ENCODE data around the gene UBE2L6.

Gene UBE2L6

DNA sequence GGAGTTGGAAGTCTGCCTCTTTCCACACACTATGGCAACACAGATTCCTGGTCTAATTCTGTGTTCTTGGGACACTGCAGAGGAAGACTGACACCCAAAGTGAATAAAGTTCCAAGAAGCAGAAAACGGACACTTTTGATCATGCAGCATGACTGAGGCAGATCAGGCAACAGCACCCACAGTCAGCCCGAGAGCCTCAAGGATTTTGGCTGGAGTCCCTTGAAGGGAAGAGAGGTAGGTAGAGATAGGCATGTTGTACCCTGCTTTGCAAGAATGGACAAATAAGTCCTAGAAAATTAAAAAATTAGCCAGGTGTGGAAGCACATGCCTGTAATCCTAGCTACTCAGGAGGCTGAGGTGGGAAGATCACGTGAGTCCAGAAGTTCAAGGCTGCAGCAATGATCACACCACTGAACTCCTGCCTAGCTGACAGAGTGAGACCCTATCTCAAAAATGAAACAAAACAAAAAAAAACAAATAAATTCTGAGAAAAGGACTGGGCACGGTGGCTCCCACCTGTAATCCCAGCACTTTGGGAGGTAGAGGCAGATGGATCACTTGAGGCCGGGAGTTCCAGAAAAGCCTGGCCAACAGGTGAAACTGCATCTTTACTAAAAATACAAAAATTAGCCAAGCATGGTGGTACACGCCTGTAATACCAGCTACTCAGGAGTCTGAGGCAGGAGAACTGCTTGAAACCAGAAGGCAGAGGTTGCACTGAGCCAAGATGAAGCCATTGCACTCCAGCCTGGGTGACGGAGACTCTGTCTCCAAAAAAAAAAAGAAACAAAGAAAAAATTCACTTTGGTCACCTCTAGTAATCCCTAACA is 58.9 kb downstream of the UBE2L6 start:
- ChIA-PET POLR2A (no interaction called here), CTCF (interaction anchor here (0.6 to 1.5 kb wide), 2 partner anchors 15 to 23 kb away, joined by 4 to 8 read pairs; no protein-coding TSS in a partner anchor)
- Histone ChIP-seq H3K9me3 (ENCODE audit: control insufficient read depth, insufficient read depth, low read depth, low read length) (no peaks in the 10 kb centered on the region), H3K4me1 (ENCODE audit: control insufficient read depth, insufficient read depth, low read length) (no peaks in the 10 kb centered on the region), H3K4me3 (ENCODE audit: low read depth, low read length) (no peak overlapping the region), H3K27ac (ENCODE audit: extremely low read depth, low read depth, low read length) (no peak overlapping the region), H3K36me3 (ENCODE audit: control insufficient read depth in 2 of 2, insufficient read depth in 1 of 2, low read length in 2 of 2) (no peaks in the 10 kb centered on the region)
- TF ChIP-seq ZNF426 (tag by site-specific recombination; IDR thresholded peaks at IDR 0.05) (no peak), ZNF24 (tag by site-specific recombination; IDR thresholded peaks at IDR 0.05) (no peak), ZNF792 (tag by site-specific recombination; IDR thresholded peaks at IDR 0.05) (no peak), ZNF157 (tag by site-specific recombination; IDR thresholded peaks at IDR 0.05) (no peak), REPIN1 (tag by site-specific recombination; IDR thresholded peaks at IDR 0.05; ENCODE audit: low read depth) (no peak), ZFP37 (tag by site-specific recombination; IDR thresholded peaks at IDR 0.05) (no peak), WT1 (tag by site-specific recombination; IDR thresholded peaks at IDR 0.05) (no peak), BCL11B (tag by site-specific recombination; IDR thresholded peaks at IDR 0.05; ENCODE audit: low read depth) (no peak), ZNF416 (tag by site-specific recombination; IDR thresholded peaks at IDR 0.05) (no peak), ZNF16 (tag by site-specific recombination; IDR thresholded peaks at IDR 0.05; ENCODE audit: low read depth) (no peak), ZFP69B (tag by site-specific recombination; IDR thresholded peaks at IDR 0.05) (no peak), GLI2 (tag by site-specific recombination; IDR thresholded peaks at IDR 0.05; ENCODE audit: borderline replicate concordance, low read depth) (no peak), ZNF501 (tag by site-specific recombination; IDR thresholded peaks at IDR 0.05) (no peak), ZIC2 (tag by site-specific recombination; IDR thresholded peaks at IDR 0.05) (no peak)
- TF ChIP-seq, protein P1, sequence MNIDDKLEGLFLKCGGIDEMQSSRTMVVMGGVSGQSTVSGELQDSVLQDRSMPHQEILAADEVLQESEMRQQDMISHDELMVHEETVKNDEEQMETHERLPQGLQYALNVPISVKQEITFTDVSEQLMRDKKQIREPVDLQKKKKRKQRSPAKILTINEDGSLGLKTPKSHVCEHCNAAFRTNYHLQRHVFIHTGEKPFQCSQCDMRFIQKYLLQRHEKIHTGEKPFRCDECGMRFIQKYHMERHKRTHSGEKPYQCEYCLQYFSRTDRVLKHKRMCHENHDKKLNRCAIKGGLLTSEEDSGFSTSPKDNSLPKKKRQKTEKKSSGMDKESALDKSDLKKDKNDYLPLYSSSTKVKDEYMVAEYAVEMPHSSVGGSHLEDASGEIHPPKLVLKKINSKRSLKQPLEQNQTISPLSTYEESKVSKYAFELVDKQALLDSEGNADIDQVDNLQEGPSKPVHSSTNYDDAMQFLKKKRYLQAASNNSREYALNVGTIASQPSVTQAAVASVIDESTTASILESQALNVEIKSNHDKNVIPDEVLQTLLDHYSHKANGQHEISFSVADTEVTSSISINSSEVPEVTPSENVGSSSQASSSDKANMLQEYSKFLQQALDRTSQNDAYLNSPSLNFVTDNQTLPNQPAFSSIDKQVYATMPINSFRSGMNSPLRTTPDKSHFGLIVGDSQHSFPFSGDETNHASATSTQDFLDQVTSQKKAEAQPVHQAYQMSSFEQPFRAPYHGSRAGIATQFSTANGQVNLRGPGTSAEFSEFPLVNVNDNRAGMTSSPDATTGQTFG (tag by site-specific recombination; IDR thresholded peaks at IDR 0.05; ENCODE audit: borderline replicate concordance) = no peak

DNA sequence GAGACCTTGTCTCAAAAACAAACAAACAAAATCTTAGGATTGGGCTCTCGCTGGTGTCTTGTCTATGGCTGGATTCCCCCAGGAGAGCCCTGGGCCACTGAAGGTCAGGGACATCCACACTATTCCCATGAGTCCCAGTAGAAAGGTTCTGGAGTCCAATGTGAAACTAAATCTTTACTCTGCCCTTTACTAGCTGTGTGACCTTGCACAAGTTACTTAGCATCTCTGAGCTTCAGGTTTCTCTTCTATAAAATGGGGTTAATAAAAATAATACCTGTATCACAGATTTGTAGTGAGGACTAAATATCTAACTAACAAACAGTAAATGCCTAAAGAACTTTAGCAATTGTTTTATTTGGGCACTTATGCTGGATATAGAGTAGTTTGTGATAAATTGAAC is 61.0 kb downstream of the UBE2L6 start:
- CTCF ChIA-PET = interaction anchor here (3.1 to 4.4 kb wide), 2 partner anchors 13 to 21 kb away, joined by 16 to 31 read pairs; no protein-coding TSS in a partner anchor
- TF ChIP-seq ZNF138 (tag by site-specific recombination; IDR thresholded peaks at IDR 0.05; ENCODE audit: borderline replicate concordance) (no peak), ZNF416 (tag by site-specific recombination; IDR thresholded peaks at IDR 0.05) (no peak)
- POLR2A ChIA-PET = no interaction called here
- Histone ChIP-seq H3K27ac (ENCODE audit: extremely low read depth, low read depth, low read length) (no peak overlapping the region), H3K9me3 (ENCODE audit: control insufficient read depth, insufficient read depth, low read depth, low read length) (no peaks in the 10 kb centered on the region), H3K4me3 (ENCODE audit: low read depth, low read length) (no peak overlapping the region), H3K4me1 (ENCODE audit: control insufficient read depth, insufficient read depth, low read length) (no peaks in the 10 kb centered on the region), H3K36me3 (ENCODE audit: control insufficient read depth in 2 of 2, insufficient read depth in 1 of 2, low read length in 2 of 2) (no peaks in the 10 kb centered on the region)

DNA sequence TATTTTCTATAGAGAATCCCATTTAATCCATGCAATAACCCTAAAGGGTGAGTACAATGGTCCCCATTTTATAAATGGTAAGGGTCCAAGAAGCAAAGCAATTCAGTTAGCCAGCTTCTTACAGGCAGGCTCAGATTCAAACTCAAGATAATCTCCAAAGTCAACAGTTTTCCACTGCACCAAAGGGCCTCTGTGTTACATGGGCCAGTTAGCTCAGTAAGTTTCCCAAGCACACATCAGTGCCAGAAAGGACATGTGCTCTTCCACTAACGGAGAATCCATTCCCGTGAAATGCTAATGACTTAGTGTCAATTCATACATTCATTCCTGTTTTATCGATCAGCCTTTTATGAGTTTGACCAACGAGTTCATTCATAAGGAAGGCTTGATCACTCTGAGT is 63.0 kb downstream of the UBE2L6 start:
- Histone ChIP-seq H3K4me3 (ENCODE audit: low read depth, low read length) (no peak overlapping the region), H3K27ac (ENCODE audit: extremely low read depth, low read depth, low read length) (no peak overlapping the region), H3K9me3 (ENCODE audit: control insufficient read depth, insufficient read depth, low read depth, low read length) (no peaks in the 10 kb centered on the region), H3K4me1 (ENCODE audit: control insufficient read depth, insufficient read depth, low read length) (no peaks in the 10 kb centered on the region), H3K36me3 (ENCODE audit: control insufficient read depth in 2 of 2, insufficient read depth in 1 of 2, low read length in 2 of 2) (peaks cover 0 to 5% of the 10 kb centered on the region in 2 experiments; a peak in 1 of 3 replicates)
- TF ChIP-seq ZNF157 (tag by site-specific recombination; IDR thresholded peaks at IDR 0.05) (no peak), ZSCAN16 (tag by site-specific recombination; IDR thresholded peaks at IDR 0.05) (no peak), ZNF112 (tag by site-specific recombination; IDR thresholded peaks at IDR 0.05) (no peak), ZNF335 (tag by site-specific recombination; conservative IDR thresholded peaks at IDR 0.05) (no peak), OSR2 (tag by site-specific recombination; IDR thresholded peaks at IDR 0.05) (no peak), GLI4 (tag by site-specific recombination; IDR thresholded peaks at IDR 0.05) (no peak), ZNF544 (tag by site-specific recombination; IDR thresholded peaks at IDR 0.05) (no peak)
- TF ChIP-seq, protein P2, sequence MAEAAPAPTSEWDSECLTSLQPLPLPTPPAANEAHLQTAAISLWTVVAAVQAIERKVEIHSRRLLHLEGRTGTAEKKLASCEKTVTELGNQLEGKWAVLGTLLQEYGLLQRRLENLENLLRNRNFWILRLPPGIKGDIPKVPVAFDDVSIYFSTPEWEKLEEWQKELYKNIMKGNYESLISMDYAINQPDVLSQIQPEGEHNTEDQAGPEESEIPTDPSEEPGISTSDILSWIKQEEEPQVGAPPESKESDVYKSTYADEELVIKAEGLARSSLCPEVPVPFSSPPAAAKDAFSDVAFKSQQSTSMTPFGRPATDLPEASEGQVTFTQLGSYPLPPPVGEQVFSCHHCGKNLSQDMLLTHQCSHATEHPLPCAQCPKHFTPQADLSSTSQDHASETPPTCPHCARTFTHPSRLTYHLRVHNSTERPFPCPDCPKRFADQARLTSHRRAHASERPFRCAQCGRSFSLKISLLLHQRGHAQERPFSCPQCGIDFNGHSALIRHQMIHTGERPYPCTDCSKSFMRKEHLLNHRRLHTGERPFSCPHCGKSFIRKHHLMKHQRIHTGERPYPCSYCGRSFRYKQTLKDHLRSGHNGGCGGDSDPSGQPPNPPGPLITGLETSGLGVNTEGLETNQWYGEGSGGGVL (tag by site-specific recombination; IDR thresholded peaks at IDR 0.05) = no peak
- CTCF ChIA-PET = interaction anchor here (0.7 to 4.4 kb wide), 4 partner anchors 11 to 47 kb away, joined by 3 to 31 read pairs (median 10); no protein-coding TSS in a partner anchor
- POLR2A ChIA-PET = no interaction called here
